MM.1S (cell line): ENCODE data around the gene ACE.

Experiments used
- DNase-seq: peaks from one replicate; pipeline ENCODE4 v3.0.0-alpha.2; 2015
- H2AFZ ChIP-seq: fragments of 300-600 bp; sonication (generic); 2 replicates; pipeline ENCODE4 v1.6.0; 2016; ENCODE audit warnings: antibody characterized with exemption, low read length
- H3F3A ChIP-seq: fragments of 300-600 bp; sonication (generic); 2 replicates; pipeline ENCODE4 v1.6.1; 2016; ENCODE audit warnings: mild to moderate bottlenecking, antibody characterized with exemption, low read length, moderate library complexity, mixed read lengths; ENCODE audit not compliant: insufficient read depth
- H3K27ac ChIP-seq: fragments of 300-600 bp; sonication (generic); 2 replicates; pipeline ENCODE4 v1.5.1; 2016; ENCODE audit warnings: mild to moderate bottlenecking, low read length
- H3K27me3 ChIP-seq: fragments of 300-600 bp; sonication (generic); replicated peaks from 2 replicates; pipeline ENCODE4 v1.6.0; 2016; ENCODE audit warnings: low read length; ENCODE audit not compliant: insufficient read depth
- H3K36me3 ChIP-seq: fragments of 300-600 bp; sonication (generic); replicated peaks from 2 replicates; pipeline ENCODE4 v1.6.1; 2016; ENCODE audit warnings: mild to moderate bottlenecking, low read length, mixed read lengths; ENCODE audit not compliant: insufficient read depth
- H3K4me1 ChIP-seq: fragments of 300-600 bp; sonication (generic); 2 replicates; pipeline ENCODE4 v1.6.1; 2016; ENCODE audit warnings: low read length, mixed read lengths
- H3K4me2 ChIP-seq: fragments of 300-600 bp; sonication (generic); 2 replicates; pipeline ENCODE4 v1.6.0; 2016; ENCODE audit warnings: low read depth, low read length
- H3K4me3 ChIP-seq: fragments of 300-600 bp; sonication (generic); 2 replicates; pipeline ENCODE4 v1.5.1; 2016; ENCODE audit warnings: low read length, mixed read lengths
- H3K79me2 ChIP-seq: fragments of 300-600 bp; sonication (generic); 2 replicates; pipeline ENCODE4 v1.6.1; 2016; ENCODE audit warnings: mixed run types, low read length, mixed read lengths
- H3K9ac ChIP-seq: fragments of 300-600 bp; sonication (generic); 2 replicates; pipeline ENCODE4 v1.6.1; 2016; ENCODE audit warnings: low read length, mixed read lengths
- H3K9me2 ChIP-seq: fragments of 300-600 bp; sonication (generic); replicated peaks from 2 replicates; pipeline ENCODE4 v1.6.1; 2016; ENCODE audit warnings: mild to moderate bottlenecking, low read length, mixed read lengths; ENCODE audit not compliant: insufficient read depth
- H3K9me3 ChIP-seq: fragments of 300-600 bp; sonication (generic); replicated peaks from 2 replicates; pipeline ENCODE4 v1.6.1; 2016; ENCODE audit warnings: mild to moderate bottlenecking, low read length, mixed read lengths; ENCODE audit not compliant: insufficient read depth
- H4K20me1 ChIP-seq: fragments of 300-600 bp; sonication (generic); 2 replicates; pipeline ENCODE4 v1.6.1; 2016; ENCODE audit warnings: mild to moderate bottlenecking, low read length, moderate library complexity, mixed read lengths; ENCODE audit not compliant: insufficient read depth
- EZH2 ChIP-seq: fragments of 300-600 bp; sonication (generic); optimal IDR thresholded peaks from 2 replicates; pipeline ENCODE3; 2017; ENCODE audit warnings: low read depth, mild to moderate bottlenecking, antibody characterized with exemption, low read length, mixed read lengths
- EZH2phosphoT487 ChIP-seq: fragments of 300-600 bp; sonication (generic); IDR thresholded peaks from 2 replicates; pipeline ENCODE4 v1.6.1; 2018; ENCODE audit warnings: antibody characterized with exemption, low read length
- TF ChIP-seq, protein P1 (sequence below): fragments of 300-600 bp; sonication (generic); IDR thresholded peaks from 2 replicates; pipeline ENCODE4 v1.5.1; 2016; ENCODE audit warnings: antibody characterized with exemption, low read length, mixed read lengths

ACE gene

GRCh38 chr17:63434951-63435571, 41.8 kb upstream of the ACE start:
- Histone ChIP-seq H3K4me2 (no peak overlapping the region), H3K9ac (no peak overlapping the region), H2AFZ (no peak overlapping the region), H3K4me3 (no peak overlapping the region), H3K9me3 (no peaks in the 10 kb centered on the region), H3K27ac (no peak overlapping the region), H3K9me2 (no peaks in the 10 kb centered on the region), H3K36me3 (no peaks in the 10 kb centered on the region), H4K20me1 (no peaks in the 10 kb centered on the region), H3K4me1 (peaks cover 4% of the 10 kb centered on the region; the same call in 1 of the 2 replicates), H3K79me2 (no peaks in the 10 kb centered on the region), H3K27me3 (no peaks in the 10 kb centered on the region), H3F3A (no peaks in the 10 kb centered on the region)
- TF ChIP-seq EZH2 = no peak
- no peak for TF ChIP-seq EZH2phosphoT487
- TF ChIP-seq, protein P1, sequence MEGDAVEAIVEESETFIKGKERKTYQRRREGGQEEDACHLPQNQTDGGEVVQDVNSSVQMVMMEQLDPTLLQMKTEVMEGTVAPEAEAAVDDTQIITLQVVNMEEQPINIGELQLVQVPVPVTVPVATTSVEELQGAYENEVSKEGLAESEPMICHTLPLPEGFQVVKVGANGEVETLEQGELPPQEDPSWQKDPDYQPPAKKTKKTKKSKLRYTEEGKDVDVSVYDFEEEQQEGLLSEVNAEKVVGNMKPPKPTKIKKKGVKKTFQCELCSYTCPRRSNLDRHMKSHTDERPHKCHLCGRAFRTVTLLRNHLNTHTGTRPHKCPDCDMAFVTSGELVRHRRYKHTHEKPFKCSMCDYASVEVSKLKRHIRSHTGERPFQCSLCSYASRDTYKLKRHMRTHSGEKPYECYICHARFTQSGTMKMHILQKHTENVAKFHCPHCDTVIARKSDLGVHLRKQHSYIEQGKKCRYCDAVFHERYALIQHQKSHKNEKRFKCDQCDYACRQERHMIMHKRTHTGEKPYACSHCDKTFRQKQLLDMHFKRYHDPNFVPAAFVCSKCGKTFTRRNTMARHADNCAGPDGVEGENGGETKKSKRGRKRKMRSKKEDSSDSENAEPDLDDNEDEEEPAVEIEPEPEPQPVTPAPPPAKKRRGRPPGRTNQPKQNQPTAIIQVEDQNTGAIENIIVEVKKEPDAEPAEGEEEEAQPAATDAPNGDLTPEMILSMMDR = no peak
- no peak for DNase-seq

- Histone ChIP-seq H3K9me2 (no peaks in the 10 kb centered on the region), H3K9ac (no peak overlapping the region), H3K27ac (no peak overlapping the region), H4K20me1 (no peaks in the 10 kb centered on the region), H3K27me3 (no peaks in the 10 kb centered on the region), H3K4me2 (no peak overlapping the region), H3K36me3 (no peaks in the 10 kb centered on the region), H3K79me2 (no peaks in the 10 kb centered on the region), H3K4me1 (peaks cover 4% of the 10 kb centered on the region; the same call in 1 of the 2 replicates), H3K4me3 (no peak overlapping the region), H3K9me3 (no peaks in the 10 kb centered on the region), H3F3A (no peaks in the 10 kb centered on the region), H2AFZ (no peak overlapping the region)
- DNase-seq = no peak
- TF ChIP-seq, protein P1 = no peak
- TF ChIP-seq EZH2phosphoT487 = no peak
- no peak for TF ChIP-seq EZH2
Observed at GRCh38 chr17:63435681-63436522, 41.0 kb upstream of the ACE start.

DNA sequence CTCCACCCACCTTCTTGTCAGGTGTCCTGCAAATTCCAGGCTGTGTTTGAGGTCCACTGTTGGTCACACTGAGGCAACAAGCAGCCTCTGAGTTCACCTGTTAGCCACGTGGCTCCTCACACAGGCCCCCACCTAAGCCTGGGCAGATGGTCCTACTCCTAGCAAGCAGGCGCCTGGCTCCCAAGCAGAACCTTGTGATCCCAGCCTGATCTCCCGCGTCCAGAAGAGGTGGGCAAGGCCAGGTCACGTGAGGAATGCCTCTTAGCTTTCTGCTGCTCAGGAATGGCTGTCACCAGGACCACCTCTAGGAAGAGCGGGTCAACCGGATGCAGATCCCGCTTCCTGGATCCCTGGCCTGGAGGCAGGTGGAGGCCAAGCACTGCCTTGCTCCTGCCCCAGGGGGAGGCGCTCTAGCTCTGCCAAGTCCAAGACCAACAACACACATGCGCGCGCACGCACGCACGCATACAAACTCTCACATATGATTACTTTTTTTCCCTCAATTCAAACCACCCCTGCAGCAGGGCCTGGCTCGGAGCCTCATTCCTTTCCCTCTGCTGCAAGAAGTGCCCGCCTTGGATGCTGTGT, 40.2 kb upstream of the ACE start:
- no peaks in the 10 kb centered on the region for H3K9me2 ChIP-seq
- DNase-seq = no peak
- H3F3A ChIP-seq = no peaks in the 10 kb centered on the region
- H3K9me3 ChIP-seq = no peaks in the 10 kb centered on the region
- no peak overlapping the region for H3K4me2 ChIP-seq
- peaks cover 4% of the 10 kb centered on the region; the same call in 1 of the 2 replicates for H3K4me1 ChIP-seq
- H3K27me3 ChIP-seq = no peaks in the 10 kb centered on the region
- no peaks in the 10 kb centered on the region for H4K20me1 ChIP-seq
- H3K4me3 ChIP-seq = no peak overlapping the region
- H3K36me3 ChIP-seq = no peaks in the 10 kb centered on the region
- no peaks in the 10 kb centered on the region for H3K79me2 ChIP-seq
- H2AFZ ChIP-seq = no peak overlapping the region
- TF ChIP-seq, protein P1 = no peak
- no peak for TF ChIP-seq EZH2
- no peak for TF ChIP-seq EZH2phosphoT487
- no peak overlapping the region for H3K9ac ChIP-seq
- no peak overlapping the region for H3K27ac ChIP-seq
